WERI-Rb-1 (cell line): ENCODE results near the gene PLA2G4F.

Experiments used
- DNase-seq: peaks from one replicate; pipeline ENCODE4 v3.0.0-alpha.2; 2020
- H3K27ac ChIP-seq: fragments of 250-450 bp; sonication (Bioruptor Pico); 2 replicates; pipeline ENCODE4 v1.5.1; 2020; ENCODE audit warnings: mild to moderate bottlenecking, moderate library complexity
- H3K27me3 ChIP-seq: fragments of 250-450 bp; sonication (Bioruptor Pico); 2 replicates; pipeline ENCODE4 v1.5.1; 2021; ENCODE audit warnings: mild to moderate bottlenecking, low read depth, moderate library complexity; ENCODE audit not compliant: insufficient read depth, severe bottlenecking
- H3K36me3 ChIP-seq: fragments of 250-450 bp; sonication (Bioruptor Pico); 2 replicates; pipeline ENCODE4 v1.5.1; 2020; ENCODE audit warnings: mild to moderate bottlenecking, moderate library complexity
- H3K4me3 ChIP-seq: 2 replicates; pipeline ENCODE4 v1.5.1; 2011; ENCODE audit warnings: low read depth, mild to moderate bottlenecking, control low read depth, low read length
- H3K9me3 ChIP-seq: fragments of 250-450 bp; sonication (Bioruptor Pico); 2 replicates; pipeline ENCODE4 v1.5.1; 2021; ENCODE audit warnings: mild to moderate bottlenecking, moderate library complexity; ENCODE audit not compliant: severe bottlenecking
- TF ChIP-seq, protein P1 (sequence below): IDR thresholded peaks from 2 replicates; pipeline ENCODE4 v1.5.1; 2011; ENCODE audit warnings: low read depth, mild to moderate bottlenecking, control low read depth, inconsistent platforms, low read length

The PLA2G4F gene

DNA sequence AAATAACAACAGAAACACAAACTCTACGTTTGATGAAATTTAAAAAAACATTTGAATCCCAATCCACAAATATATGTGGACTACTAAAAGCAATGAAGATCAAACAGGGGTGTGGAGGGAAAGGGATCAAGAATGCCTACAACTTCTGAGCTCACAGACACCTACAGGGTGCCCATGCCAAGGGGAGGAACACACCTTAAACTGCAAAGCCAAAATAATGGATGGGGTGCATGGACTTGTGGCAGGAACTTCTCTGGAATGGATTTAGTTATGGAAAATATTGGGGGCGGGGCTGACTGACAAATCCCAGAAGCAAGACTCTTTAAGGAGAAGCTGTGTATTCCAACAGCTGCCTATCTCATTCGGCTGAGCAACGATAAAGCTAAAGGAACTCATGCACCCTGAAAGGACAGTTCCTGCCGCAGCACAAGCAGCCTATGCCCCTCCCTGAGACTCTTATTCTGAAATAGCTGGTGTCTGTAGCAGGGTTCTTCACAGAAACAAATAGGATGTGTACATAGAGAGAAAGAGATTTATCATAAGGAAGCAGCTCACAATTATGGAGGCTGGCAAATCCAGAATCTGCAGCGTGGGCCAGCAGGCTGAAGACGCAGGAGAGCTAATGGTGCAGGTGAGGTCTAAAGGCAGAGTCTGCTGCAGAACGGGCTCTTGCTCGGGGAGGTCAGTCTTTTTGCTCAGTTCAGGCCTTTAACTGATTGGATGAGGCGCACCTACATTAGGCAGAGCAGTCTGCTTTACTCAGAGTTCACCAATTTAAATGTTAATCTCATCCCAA, 37.6 kb downstream of the PLA2G4F start:
- H3K4me3 ChIP-seq, result no peak overlapping the region
- DNase-seq, result no peak
- H3K36me3 ChIP-seq, result no peaks in the 10 kb centered on the region
- H3K27ac ChIP-seq, result no peak overlapping the region
- H3K9me3 ChIP-seq, result no peaks in the 10 kb centered on the region
- H3K27me3 ChIP-seq, result no peaks in the 10 kb centered on the region
- TF ChIP-seq, protein P1, sequence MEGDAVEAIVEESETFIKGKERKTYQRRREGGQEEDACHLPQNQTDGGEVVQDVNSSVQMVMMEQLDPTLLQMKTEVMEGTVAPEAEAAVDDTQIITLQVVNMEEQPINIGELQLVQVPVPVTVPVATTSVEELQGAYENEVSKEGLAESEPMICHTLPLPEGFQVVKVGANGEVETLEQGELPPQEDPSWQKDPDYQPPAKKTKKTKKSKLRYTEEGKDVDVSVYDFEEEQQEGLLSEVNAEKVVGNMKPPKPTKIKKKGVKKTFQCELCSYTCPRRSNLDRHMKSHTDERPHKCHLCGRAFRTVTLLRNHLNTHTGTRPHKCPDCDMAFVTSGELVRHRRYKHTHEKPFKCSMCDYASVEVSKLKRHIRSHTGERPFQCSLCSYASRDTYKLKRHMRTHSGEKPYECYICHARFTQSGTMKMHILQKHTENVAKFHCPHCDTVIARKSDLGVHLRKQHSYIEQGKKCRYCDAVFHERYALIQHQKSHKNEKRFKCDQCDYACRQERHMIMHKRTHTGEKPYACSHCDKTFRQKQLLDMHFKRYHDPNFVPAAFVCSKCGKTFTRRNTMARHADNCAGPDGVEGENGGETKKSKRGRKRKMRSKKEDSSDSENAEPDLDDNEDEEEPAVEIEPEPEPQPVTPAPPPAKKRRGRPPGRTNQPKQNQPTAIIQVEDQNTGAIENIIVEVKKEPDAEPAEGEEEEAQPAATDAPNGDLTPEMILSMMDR, result no peak

DNA sequence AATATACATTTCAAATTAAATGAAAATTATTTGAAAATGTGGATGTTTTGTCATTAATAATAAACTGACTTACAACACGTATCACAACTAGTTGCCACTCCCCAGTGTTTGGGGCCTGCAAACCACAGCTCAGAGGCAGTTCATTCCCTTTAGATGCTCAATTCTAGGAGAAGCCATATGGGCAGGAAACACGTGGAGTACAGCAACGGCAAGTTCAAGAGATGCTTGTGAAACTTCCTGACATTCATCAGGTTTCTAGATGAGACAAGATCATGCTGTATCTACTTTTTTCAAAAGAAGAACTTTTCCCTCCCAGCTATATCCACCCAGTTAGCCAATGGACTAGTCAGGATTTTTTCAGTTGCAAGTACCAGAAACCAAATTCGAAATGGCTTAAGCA, 44.5 kb downstream of the PLA2G4F start:
- TF ChIP-seq, protein P1, result no peak
- Histone ChIP-seq H3K9me3 (no peaks in the 10 kb centered on the region), H3K4me3 (no peak overlapping the region), H3K27me3 (no peaks in the 10 kb centered on the region), H3K27ac (no peak overlapping the region), H3K36me3 (no peaks in the 10 kb centered on the region)
- DNase-seq, result no peak

DNA sequence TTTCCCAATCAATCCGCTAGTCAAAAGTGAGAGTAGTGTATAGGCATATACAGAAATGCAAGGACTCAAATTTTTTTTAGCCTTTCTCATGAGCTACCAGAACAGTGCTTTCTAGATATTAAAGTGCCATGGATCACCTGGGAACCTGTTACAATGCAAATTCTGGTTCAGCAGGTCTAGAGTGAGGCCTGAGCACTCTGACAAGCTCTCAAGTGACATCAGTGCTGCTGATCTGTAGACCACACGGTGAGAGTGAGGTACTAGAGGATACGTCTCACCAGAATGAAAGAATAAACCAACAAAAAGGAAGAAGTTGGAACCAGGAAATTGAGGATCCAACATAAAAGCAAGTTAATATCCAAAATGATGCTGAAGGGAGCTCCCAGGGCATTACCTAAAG, 46.1 kb downstream of the PLA2G4F start:
- Histone ChIP-seq H3K27me3 (no peaks in the 10 kb centered on the region), H3K4me3 (no peak overlapping the region), H3K36me3 (no peaks in the 10 kb centered on the region), H3K9me3 (no peaks in the 10 kb centered on the region), H3K27ac (no peak overlapping the region)
- TF ChIP-seq, protein P1, result no peak
- DNase-seq, result no peak

DNA sequence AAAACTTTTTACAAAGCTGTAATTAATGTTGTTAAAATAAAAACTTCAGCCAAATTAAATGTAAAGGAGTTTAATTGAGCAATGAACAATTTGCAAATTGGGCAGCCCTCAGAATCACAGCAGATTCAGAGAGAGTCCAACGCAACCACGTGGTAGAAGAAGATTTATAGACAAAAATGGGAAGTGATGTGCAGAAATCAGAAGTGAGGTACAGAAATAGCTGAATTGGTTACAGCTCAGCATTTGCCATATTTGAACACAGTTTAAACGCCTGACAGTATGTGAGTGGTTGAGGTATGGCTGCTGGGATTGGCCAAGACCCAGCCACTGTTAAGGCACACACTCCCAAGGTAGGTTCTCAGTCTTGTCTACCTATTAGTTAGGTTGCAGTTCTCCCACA, 47.6 kb downstream of the PLA2G4F start:
- Histone ChIP-seq H3K27me3 (no peaks in the 10 kb centered on the region), H3K4me3 (no peak overlapping the region), H3K9me3 (no peaks in the 10 kb centered on the region), H3K27ac (no peak overlapping the region), H3K36me3 (no peaks in the 10 kb centered on the region)
- DNase-seq, result no peak
- TF ChIP-seq, protein P1, result no peak

DNA sequence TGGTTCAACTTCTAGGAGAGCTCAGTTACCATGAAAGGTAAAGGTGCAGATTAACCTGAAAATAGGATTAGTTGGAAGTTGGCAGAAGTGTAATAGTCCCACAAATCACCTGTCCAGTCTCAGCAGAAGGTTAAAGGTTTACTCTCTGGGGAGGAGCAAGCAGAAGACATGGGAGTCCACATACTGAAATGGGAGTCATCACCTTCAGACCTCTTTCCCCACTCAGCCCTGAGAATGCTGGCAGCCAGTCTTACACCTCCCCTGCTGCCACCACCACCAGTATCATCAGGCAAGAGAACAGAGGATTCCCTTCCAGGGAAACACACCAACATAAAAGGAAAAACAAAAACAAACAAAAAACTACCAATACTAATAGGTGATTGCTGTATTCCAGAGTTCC, 48.2 kb downstream of the PLA2G4F start:
- H3K4me3 ChIP-seq, result no peak overlapping the region
- no peaks in the 10 kb centered on the region for H3K36me3 ChIP-seq
- H3K27ac ChIP-seq, result no peak overlapping the region
- no peaks in the 10 kb centered on the region for H3K9me3 ChIP-seq
- no peaks in the 10 kb centered on the region for H3K27me3 ChIP-seq
- TF ChIP-seq, protein P1, result no peak
- no peak for DNase-seq

DNA sequence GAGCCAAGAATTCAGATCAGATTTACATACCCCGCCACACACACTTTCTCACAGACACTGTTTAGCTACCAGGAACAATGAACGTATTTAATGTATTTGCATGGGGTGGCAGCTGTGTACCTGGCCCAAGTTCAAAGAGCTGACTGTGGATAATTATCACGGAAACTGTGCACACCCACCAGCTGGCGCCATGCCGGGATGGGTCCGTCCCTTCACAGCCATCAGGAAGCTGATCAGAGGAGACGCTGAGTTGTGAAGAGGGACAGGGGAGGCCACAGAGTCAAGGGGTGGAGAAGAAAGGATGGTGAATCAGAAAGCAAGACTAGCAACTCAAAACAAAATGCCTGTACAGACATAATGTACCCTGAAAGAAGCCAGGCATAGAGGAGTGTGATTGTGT, 49.0 kb downstream of the PLA2G4F start:
- Histone ChIP-seq H3K36me3 (no peaks in the 10 kb centered on the region), H3K27ac (no peak overlapping the region), H3K9me3 (no peaks in the 10 kb centered on the region), H3K4me3 (no peak overlapping the region), H3K27me3 (no peaks in the 10 kb centered on the region)
- TF ChIP-seq, protein P1, result no peak
- DNase-seq, result no peak
